Left ventricle myocardium inferior (tissue), 1 donor: ENCODE data around the gene LRP3. TPM values are rescaled to one million over a fixed set of nuclear protein-coding genes. Genes with fewer than 3 reads are reported as not detected.

Experiments used
- DNase-seq: peaks from one replicate; pipeline ENCODE4 v3.0.0-alpha.2; 2020
- H3K27ac ChIP-seq: fragments of 200-600 bp; replicated peaks from 2 replicates; pipeline ENCODE4 v1.8.0; 2021
- H3K27me3 ChIP-seq: fragments of 200-600 bp; 2 replicates; pipeline ENCODE4 v1.8.0; 2021; ENCODE audit warnings: low read depth
- H3K36me3 ChIP-seq: fragments of 200-600 bp; 2 replicates; pipeline ENCODE4 v1.8.0; 2021
- H3K4me1 ChIP-seq: fragments of 200-600 bp; 2 replicates; pipeline ENCODE4 v1.8.0; 2021
- H3K4me3 ChIP-seq: fragments of 200-600 bp; 2 replicates; pipeline ENCODE4 v1.8.0; 2021; ENCODE audit warnings: mild to moderate bottlenecking, moderate library complexity
- H3K9me3 ChIP-seq: fragments of 200-600 bp; replicated peaks from 2 replicates; pipeline ENCODE4 v1.8.0; 2021
- CTCF ChIP-seq: fragments of 200-600 bp; IDR thresholded peaks from 2 replicates; pipeline ENCODE4 v1.8.0; 2021; ENCODE audit warnings: antibody characterized with exemption, mild to moderate bottlenecking, borderline replicate concordance
- intact Hi-C: fragments of 100-400 bp; cut with micrococcal nuclease; formaldehyde crosslinking; loops from one replicate; pipeline ENCODE4 v1.11.0; 2022
- total RNA-seq: library from RNA; stranded (reverse); fragmentation: NEBNext Ultra II Directional; extraction: Animal tissue kit (Norgen Biotek cat#: 25700); gene quantifications from one replicate; pipeline ENCODE4 v1.2.1, GENCODE V29; 2021
- donor health status: DM: no; HTN: yes; CAD: no; lungs with severe emphysema.

Gene LRP3
- total RNA-seq, 1 donor from 2014 or later = 20.8 TPM

GRCh38 chr19:33240181-33240771, 46.1 kb downstream of the LRP3 start:
- DNase-seq = no peak

GRCh38 chr19:33241091-33241529, 47.0 kb downstream of the LRP3 start:
- Histone ChIP-seq H3K36me3 (peaks cover 6% of the 10 kb centered on the region), H3K27ac (no peak overlapping the region), H3K4me1 (peaks cover 6% of the 10 kb centered on the region), H3K4me3 (no peak overlapping the region), H3K9me3 (peaks cover 12% of the 10 kb centered on the region), H3K27me3 (peaks cover 47% of the 10 kb centered on the region)
- no peak for DNase-seq
- intact Hi-C loops = no loop called here
- TF ChIP-seq CTCF = no peak

More at GRCh38 chr19:33240181-33240771, 46.1 kb downstream of the LRP3 start:
- TF ChIP-seq CTCF = no peak
- Histone ChIP-seq H3K27ac (no peak overlapping the region), H3K36me3 (no peaks in the 10 kb centered on the region), H3K4me3 (no peak overlapping the region), H3K27me3 (peaks cover 54% of the 10 kb centered on the region), H3K4me1 (peaks cover 6% of the 10 kb centered on the region), H3K9me3 (peaks cover 4% of the 10 kb centered on the region)
- intact Hi-C loops = no loop called here

GRCh38 chr19:33241530-33242101, 47.5 kb downstream of the LRP3 start:
- H3K27me3 ChIP-seq = peaks cover 42% of the 10 kb centered on the region
- TF ChIP-seq CTCF = peak; percentile 78
- H3K36me3 ChIP-seq = peaks cover 6% of the 10 kb centered on the region
- no peak overlapping the region for H3K27ac ChIP-seq
- peaks cover 6% of the 10 kb centered on the region for H3K4me1 ChIP-seq
- no peak overlapping the region for H3K4me3 ChIP-seq
- peaks cover 15% of the 10 kb centered on the region for H3K9me3 ChIP-seq
- intact Hi-C loops = no loop called here
- DNase-seq = no peak

GRCh38 chr19:33242131-33242530, 48.0 kb downstream of the LRP3 start:
- peaks cover 37% of the 10 kb centered on the region for H3K27me3 ChIP-seq
- DNase-seq = no peak
- H3K4me3 ChIP-seq = no peak overlapping the region
- peaks cover 6% of the 10 kb centered on the region for H3K4me1 ChIP-seq
- H3K36me3 ChIP-seq = peaks cover 6% of the 10 kb centered on the region
- TF ChIP-seq CTCF = no peak
- no peak overlapping the region for H3K27ac ChIP-seq
- intact Hi-C loops = no loop called here
- peaks cover 15% of the 10 kb centered on the region for H3K9me3 ChIP-seq

GRCh38 chr19:33242911-33243310, 48.8 kb downstream of the LRP3 start:
- TF ChIP-seq CTCF = no peak
- Histone ChIP-seq H3K9me3 (peaks cover 15% of the 10 kb centered on the region), H3K36me3 (peaks cover 6% of the 10 kb centered on the region), H3K4me3 (no peak overlapping the region), H3K4me1 (peaks cover 6% of the 10 kb centered on the region), H3K27ac (no peak overlapping the region), H3K27me3 (peaks cover 34% of the 10 kb centered on the region)
- DNase-seq = no peak
- intact Hi-C loops = no loop called here
